IPS-NIHi7 (cell line): Measurements from ENCODE around the gene JDP2.

Experiments
- DNase-seq: peaks from one replicate; pipeline ENCODE4 v3.0.0; 2012; ENCODE audit warnings: mixed read lengths; ENCODE audit errors: extremely low spot score

Gene JDP2

GRCh38 chr14:75484711-75485429, 57.0 kb downstream of the JDP2 start:
- DNase-seq: no peak

GRCh38 chr14:75486318-75486717, 58.5 kb downstream of the JDP2 start:
- no peak for DNase-seq

DNA sequence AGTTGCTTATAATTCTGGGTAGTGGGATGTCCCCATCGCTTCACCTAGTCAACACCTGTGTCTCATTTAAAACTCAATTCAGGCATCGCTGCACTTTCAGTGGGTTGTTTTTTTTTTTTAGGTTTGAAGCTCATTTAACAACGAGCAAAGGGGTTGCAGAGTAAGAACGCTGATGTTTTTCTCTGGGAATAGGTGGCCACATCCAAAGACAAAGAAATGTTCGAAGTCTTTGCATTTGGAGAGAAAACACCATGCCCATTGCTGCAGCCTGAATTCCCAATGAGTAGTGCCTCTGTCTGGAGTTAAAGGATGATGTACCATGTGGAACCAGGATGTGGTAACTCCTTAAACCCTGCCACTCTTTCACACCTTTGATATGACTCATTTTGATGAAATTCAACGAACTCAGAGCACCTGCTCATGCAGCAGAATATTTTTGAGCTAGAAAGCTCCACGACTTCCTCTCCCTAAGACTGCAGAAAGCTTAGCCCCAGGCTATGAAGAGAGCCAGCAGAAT, 59.4 kb downstream of the JDP2 start:
- DNase-seq: no peak

DNA sequence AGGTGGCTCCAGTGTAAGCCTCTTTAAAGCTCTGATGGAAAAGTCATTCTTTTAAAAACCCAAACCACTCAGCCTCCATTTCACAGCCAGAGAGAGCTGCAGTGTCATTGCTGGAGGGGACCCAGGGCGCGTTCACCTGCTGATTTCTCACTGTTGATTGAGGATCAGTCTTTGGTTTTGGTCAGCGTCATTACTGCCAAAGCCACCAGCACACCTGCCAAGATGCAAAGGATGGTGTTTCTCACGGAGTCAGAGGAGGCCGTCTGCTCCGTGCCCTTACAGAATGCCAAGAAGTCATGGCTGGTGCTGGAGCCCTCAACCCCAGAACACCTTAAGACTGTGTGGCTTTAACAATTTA, 61.6 kb downstream of the JDP2 start:
- DNase-seq: no peak

DNA sequence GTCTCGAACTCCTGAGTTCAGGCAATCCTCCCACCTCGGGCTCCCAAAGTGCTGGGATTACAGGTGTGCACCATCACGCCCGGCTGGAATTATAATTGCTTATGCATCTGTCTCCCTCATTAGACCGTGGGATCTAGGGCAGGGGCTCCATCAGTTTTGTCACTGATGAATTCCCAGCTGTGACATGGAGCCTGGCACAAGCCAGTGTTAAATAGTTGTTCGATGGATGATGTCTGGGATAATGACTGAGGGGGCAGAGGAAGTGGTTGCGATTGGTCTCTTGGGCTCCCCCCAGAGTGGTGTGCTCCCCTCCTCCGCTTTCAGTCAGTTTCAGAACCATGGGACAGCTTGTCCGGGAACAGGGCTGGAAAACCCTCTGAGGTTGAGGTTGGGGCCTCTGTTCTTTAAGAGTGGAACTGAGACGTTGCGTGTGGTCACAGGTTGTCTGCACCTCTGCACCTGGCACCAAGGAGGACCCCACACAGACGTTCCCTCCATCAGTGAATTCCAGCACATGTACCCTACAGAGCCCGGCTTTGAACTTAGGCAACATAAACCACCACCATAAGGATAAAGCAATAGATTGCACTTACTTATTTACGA, 63.7 kb downstream of the JDP2 start:
- no peak for DNase-seq

DNA sequence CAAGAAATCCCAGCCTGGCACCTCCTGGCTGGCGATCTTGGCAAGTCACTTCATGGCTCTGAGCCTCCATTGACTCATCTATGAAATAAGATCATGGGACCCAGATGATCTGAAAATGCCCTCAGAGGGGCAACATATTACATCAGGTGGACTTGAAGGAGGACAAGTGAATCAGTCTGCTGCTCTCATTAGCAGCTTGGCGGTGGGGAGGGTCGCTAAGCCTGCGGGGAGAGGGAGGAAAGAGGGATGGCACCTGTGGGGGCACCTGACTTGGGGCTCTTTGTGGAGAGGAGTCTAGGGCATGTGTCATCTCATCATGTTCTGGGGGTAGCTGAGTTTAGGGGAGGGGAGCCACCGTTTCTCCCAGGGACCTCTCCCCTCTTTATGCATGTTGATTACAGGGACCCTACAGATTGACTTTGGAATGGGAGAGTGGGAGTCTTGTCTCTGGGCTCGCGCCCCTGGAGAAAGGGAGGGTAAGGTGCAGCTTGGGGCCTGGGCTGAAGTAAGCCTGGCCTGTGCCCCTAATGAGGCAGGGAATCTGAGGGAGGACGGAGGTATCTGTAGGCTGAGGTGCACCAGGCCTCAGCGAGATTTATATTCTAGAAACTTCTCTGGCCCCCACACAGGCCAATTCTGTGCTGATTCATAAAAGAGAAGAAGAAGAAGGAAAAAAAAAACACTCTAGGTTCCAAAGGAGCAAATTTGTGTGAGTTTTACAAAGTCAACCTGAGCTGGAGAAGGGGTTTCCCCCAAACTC, 65.2 kb downstream of the JDP2 start:
- DNase-seq: no peak

- no peak for DNase-seq
Measured at GRCh38 chr14:75493592-75494087, 65.8 kb downstream of the JDP2 start.

GRCh38 chr14:75494896-75495295, 67.1 kb downstream of the JDP2 start:
- no peak for DNase-seq

DNA sequence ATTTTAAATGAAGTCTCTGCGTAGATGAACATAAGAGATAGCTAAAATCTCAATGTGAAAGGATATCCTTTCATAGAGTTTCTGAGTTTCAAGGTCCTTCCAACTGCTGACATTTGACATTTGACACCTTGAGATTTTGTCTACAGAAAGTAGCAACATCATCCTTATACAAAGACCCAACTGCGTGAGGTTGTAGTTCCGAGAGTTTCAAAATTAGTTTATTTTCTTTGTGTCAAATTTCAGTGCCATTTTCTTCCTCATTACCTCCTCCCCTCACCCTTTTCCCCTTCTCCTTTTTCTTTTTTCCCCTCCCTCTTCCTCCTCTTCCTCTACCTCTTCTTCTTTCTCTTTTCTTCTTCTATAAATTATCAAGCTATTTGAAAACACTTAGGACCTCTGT, 67.6 kb downstream of the JDP2 start:
- no peak for DNase-seq

- DNase-seq: no peak
Measured at GRCh38 chr14:75495882-75496281, 68.1 kb downstream of the JDP2 start.

- no peak for DNase-seq
Measured at GRCh38 chr14:75496755-75497154, 68.9 kb downstream of the JDP2 start.

DNA sequence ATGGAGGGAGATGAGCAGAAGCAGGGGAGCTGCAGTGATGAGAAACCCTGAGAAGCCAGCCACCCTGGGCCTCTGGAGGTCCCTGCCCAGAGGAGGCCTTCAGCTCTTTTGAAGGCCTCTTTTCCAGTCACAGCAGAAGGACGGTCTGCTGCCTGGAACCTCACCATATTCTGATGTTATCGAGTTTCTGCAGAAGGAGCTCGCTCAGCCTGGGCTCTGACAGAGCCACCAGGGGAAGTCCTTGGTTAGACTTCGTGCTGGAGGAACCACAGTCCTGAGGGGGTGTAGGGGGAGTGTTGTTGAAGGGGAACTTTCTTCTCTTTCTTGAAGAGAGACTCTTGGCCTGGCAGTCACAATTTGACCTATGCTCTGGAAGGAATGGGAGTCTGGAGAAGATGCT, 69.4 kb downstream of the JDP2 start:
- no peak for DNase-seq

GRCh38 chr14:75497701-75498100, 69.9 kb downstream of the JDP2 start:
- DNase-seq: no peak

DNA sequence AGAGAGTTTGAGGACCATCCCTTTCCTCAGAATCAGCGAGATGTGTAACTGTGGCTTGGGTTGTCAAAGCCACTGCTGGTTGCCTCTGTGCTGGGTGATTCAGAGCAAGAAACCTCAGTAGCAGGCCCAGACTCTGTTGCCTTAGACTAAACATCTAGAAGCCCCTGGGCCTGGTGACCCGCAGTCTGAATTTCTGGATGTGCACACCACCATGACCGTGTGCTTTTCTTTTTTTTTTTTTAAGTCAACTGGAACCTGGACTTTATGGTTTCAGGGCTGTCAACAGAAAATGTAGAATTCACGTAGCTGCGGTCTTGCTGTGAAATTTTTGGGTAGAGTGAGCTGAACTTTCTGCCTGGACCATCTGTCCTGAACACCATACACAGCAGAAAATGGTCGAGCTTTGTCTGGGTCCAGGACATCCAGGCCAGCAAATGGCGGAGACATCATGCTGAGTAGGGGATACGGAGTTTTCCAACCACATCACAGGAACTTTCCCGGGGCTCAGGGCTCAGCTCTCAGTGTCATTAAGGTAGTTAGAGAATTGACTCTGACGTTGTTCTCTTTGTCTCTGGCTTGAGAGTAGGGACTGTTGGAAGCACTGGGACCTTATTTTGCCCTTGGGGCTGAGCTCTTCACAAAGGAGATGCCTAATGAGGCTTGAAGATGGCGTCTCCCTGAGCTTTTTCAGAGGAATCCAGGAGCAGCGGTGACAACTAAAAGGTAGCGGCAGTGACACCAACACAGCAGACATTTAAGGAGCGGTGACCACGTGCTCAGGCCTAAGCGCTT, 71.5 kb downstream of the JDP2 start:
- no peak for DNase-seq

DNA sequence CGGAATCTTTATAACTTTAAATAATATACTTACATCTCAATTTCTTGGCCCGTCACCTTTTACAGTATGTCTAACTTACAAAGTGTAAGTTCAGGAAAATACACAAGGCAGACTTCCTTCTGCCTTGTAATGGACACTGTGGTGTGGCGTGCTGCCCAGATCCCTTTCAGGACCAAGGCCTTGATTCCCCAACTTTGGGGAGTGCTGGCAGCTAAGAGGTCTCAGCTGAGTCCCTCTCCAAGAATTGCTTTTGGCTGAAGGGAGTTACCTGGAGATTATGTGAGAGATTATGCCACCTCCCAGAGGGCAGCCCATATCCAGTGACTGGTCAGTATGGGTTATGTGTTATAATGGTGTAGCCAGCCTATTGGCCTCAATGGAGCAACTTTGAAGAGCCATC, 73.3 kb downstream of the JDP2 start:
- no peak for DNase-seq

GRCh38 chr14:75504411-75504810, 76.6 kb downstream of the JDP2 start:
- DNase-seq: no peak

GRCh38 chr14:75506930-75507329, 79.1 kb downstream of the JDP2 start:
- no peak for DNase-seq

GRCh38 chr14:75510547-75510946, 82.7 kb downstream of the JDP2 start:
- no peak for DNase-seq

DNA sequence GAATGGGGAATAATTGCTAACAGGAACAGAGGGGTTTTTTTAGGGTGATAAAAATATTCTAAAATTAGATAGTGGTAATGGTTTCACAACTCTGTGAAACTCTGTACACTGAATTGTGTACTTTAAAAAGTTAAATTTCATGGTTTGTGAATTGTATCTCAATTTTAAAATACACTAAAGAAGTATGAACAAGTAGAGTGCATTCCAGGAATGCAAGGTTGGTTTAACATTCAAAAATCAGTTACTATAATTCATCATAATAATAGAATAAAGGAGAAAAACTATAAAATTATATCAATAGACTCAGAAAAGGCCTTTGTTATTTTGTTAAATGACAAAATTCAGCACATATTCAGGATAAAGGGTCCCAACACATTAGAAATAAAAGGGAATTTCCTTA, 83.4 kb downstream of the JDP2 start:
- DNase-seq: no peak

GRCh38 chr14:75513911-75514672, 86.3 kb downstream of the JDP2 start:
- DNase-seq: no peak
